Testis (tissue), 2 donors: ENCODE data around the gene CDH5.

ENCODE experiments used
- POLR2A ChIP-seq: fragments of 450-650 bp; IDR thresholded peaks from one replicate; pipeline ENCODE4 v1.6.1; 2017; ENCODE audit warnings: antibody characterized with exemption, mild to moderate bottlenecking, moderate library complexity
- TF ChIP-seq, protein P1 (sequence below), 3 experiments: fragments of 450-650 bp in 2 of 3; fragments of 200-600 bp in 1 of 3; sonication (generic) in 1 of 3; IDR thresholded peaks; one replicate each; pipeline ENCODE4 v1.5.1; 2016 to 2019; ENCODE audit warnings: antibody characterized with exemption in 3 of 3, mild to moderate bottlenecking in 2 of 3, moderate library complexity in 1 of 3

DNA sequence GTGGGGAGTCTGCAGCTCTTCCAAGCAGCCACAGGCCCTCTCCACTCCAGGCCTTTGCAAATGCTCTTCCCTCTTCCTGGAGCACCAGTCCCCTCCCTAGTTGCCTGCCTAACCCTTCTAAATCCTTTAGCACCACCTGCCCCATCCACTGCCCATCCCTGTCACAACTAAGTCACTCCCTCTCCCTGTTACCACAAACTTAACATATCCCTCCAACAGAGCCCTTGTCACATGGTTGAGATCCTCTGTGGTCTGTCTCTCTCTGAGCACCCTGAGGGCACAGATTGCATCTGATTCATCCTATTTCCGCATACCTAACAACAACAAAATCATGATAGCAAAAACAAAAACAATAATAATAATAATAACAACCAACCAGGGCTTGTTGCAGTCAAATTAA is 49.6 kb downstream of the CDH5 start:
- TF ChIP-seq, protein P1, sequence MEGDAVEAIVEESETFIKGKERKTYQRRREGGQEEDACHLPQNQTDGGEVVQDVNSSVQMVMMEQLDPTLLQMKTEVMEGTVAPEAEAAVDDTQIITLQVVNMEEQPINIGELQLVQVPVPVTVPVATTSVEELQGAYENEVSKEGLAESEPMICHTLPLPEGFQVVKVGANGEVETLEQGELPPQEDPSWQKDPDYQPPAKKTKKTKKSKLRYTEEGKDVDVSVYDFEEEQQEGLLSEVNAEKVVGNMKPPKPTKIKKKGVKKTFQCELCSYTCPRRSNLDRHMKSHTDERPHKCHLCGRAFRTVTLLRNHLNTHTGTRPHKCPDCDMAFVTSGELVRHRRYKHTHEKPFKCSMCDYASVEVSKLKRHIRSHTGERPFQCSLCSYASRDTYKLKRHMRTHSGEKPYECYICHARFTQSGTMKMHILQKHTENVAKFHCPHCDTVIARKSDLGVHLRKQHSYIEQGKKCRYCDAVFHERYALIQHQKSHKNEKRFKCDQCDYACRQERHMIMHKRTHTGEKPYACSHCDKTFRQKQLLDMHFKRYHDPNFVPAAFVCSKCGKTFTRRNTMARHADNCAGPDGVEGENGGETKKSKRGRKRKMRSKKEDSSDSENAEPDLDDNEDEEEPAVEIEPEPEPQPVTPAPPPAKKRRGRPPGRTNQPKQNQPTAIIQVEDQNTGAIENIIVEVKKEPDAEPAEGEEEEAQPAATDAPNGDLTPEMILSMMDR (IDR thresholded peaks at IDR 0.05): no peak
- no peak for TF ChIP-seq POLR2A
